Osteoblast (primary cell): ENCODE measurements around the gene RAB11FIP5. TPM values are rescaled to one million over a fixed set of nuclear protein-coding genes. Genes with fewer than 3 reads are reported as not detected.
"Not testable (repeated sequence)": the region's sequence is repeated elsewhere in the genome, so short reads cannot be mapped to it uniquely, and the experiment has no call there.

Experiments used
- DNase-seq: peaks from one replicate; pipeline ENCODE4 v3.0.0; 2011; ENCODE audit warnings: low spot score, mixed read lengths; ENCODE audit not compliant: insufficient read length; ENCODE audit errors: missing footprints
- H2AFZ ChIP-seq: 2 replicates; pipeline ENCODE4 v1.6.0; 2011; ENCODE audit warnings: mild to moderate bottlenecking, low read length
- H3K27ac ChIP-seq: 2 replicates; pipeline ENCODE4 v1.5.1; 2011; ENCODE audit warnings: mild to moderate bottlenecking, low read depth, low read length, moderate library complexity
- H3K27me3 ChIP-seq: 2 replicates; pipeline ENCODE4 v1.6.0; 2012; ENCODE audit warnings: mild to moderate bottlenecking, control low read depth, inconsistent platforms, low read length, moderate library complexity; ENCODE audit not compliant: insufficient read depth
- H3K36me3 ChIP-seq: 2 replicates; pipeline ENCODE4 v1.5.1; 2011; ENCODE audit warnings: mild to moderate bottlenecking, low read length, control low read depth, moderate library complexity; ENCODE audit not compliant: insufficient read depth
- H3K4me1 ChIP-seq: 2 replicates; pipeline ENCODE4 v1.5.1; 2011; ENCODE audit warnings: mild to moderate bottlenecking, low read length, control low read depth, moderate library complexity; ENCODE audit not compliant: insufficient read depth
- H3K4me2 ChIP-seq: 2 replicates; pipeline ENCODE4 v1.6.0; 2011; ENCODE audit warnings: mild to moderate bottlenecking, low read length; ENCODE audit not compliant: insufficient read depth
- H3K4me3 ChIP-seq: fragments of 200-600 bp; sonication (generic); 3 replicates; pipeline ENCODE4 v1.5.1; 2012; ENCODE audit warnings: mild to moderate bottlenecking, low read length, inconsistent platforms; ENCODE audit not compliant: insufficient read depth
- H3K79me2 ChIP-seq: 2 replicates; pipeline ENCODE4 v1.6.0; 2012; ENCODE audit warnings: mild to moderate bottlenecking, low read length, control low read depth, inconsistent platforms; ENCODE audit not compliant: insufficient read depth
- H3K9me3 ChIP-seq: 2 replicates; pipeline ENCODE4 v1.5.1; 2011; ENCODE audit warnings: low read depth, low read length, control low read depth
- H4K20me1 ChIP-seq: 2 replicates; pipeline ENCODE4 v1.6.0; 2012; ENCODE audit warnings: mild to moderate bottlenecking, low read length, control low read depth; ENCODE audit not compliant: insufficient read depth
- total RNA-seq: library from RNA; depleted of rRNA; stranded (reverse); fragments of >200 nt; gene quantifications from 2 replicates; pipeline ENCODE4 v1.2.3, GENCODE V29; 2012
- TF ChIP-seq, protein P1 (sequence below): IDR thresholded peaks from 2 replicates; pipeline ENCODE4 v1.5.1; 2011; ENCODE audit warnings: mild to moderate bottlenecking, low read depth, low read length, moderate library complexity; ENCODE audit errors: extremely low read depth

RAB11FIP5 gene
- total RNA-seq, 1 donor = 59.0 TPM

DNA sequence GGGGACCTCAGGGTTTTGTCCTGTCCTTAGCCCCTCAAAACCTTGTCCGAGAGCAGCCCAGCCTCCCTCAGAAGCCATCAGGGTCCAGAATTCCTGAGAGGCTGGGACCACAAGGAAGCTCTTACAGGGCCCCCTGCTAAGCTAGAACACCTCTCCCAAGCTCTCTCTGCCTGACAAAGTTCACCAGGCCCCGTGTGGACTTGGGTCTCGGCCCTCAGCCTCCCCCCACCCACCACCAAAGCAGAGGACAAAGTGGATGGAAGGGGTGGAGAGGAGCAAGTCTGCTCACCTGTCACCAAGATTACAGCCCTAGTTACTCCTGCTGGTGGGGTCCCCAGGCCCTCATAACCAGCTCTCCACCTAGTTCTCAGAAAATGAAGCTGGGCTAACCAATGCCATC lies 16.8 kb downstream of the RAB11FIP5 start:
- Histone ChIP-seq H2AFZ (no peak overlapping the region), H3K9me3 (no peaks in the 10 kb centered on the region), H3K4me3 (no peak overlapping the region), H3K4me1 (peaks cover 6% of the 10 kb centered on the region), H3K4me2 (no peak overlapping the region), H3K27me3 (no peaks in the 10 kb centered on the region), H3K27ac (no peak overlapping the region), H3K79me2 (peaks cover 98% of the 10 kb centered on the region), H3K36me3 (no peaks in the 10 kb centered on the region), H4K20me1 (peaks cover 87% of the 10 kb centered on the region)
- TF ChIP-seq, protein P1, sequence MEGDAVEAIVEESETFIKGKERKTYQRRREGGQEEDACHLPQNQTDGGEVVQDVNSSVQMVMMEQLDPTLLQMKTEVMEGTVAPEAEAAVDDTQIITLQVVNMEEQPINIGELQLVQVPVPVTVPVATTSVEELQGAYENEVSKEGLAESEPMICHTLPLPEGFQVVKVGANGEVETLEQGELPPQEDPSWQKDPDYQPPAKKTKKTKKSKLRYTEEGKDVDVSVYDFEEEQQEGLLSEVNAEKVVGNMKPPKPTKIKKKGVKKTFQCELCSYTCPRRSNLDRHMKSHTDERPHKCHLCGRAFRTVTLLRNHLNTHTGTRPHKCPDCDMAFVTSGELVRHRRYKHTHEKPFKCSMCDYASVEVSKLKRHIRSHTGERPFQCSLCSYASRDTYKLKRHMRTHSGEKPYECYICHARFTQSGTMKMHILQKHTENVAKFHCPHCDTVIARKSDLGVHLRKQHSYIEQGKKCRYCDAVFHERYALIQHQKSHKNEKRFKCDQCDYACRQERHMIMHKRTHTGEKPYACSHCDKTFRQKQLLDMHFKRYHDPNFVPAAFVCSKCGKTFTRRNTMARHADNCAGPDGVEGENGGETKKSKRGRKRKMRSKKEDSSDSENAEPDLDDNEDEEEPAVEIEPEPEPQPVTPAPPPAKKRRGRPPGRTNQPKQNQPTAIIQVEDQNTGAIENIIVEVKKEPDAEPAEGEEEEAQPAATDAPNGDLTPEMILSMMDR = no peak
- no peak for DNase-seq

- Histone ChIP-seq H3K4me1 (peaks cover 19% of the 10 kb centered on the region), H4K20me1 (peaks cover 82% of the 10 kb centered on the region)
Observed at GRCh38 chr2:73093601-73094218, 19.0 kb downstream of the RAB11FIP5 start.

DNA sequence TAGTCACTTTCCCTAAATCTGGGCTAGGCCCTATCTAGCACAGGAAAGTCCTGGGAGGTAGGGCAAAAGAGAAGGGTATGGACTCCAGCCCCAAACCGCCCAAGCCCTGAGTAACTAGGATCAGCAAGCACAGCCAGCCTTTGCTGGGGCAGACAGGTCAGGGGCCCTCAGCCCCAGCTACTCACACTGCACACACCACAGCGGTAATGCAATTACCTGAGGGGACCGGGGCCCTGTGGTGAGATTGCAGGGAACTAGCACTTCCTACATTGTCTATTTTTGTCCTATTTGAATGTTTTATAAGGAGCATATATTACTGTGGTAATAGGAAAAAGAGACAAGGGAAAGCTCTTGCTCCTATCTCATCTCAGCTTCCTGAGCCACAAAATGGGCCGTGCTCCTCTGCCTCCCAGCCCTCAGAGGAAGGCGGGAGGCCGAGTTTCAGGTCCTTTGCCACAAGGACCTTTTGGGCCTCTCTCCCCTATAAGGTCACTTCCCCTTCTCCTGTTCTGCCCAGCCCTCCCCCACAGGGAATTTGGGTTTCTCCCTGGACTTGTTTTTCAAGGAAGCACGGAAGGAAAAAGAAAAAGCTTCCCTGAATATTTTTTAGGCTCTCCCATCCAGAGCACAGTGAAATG lies 20.5 kb downstream of the RAB11FIP5 start:
- H3K4me2 ChIP-seq = no peak overlapping the region
- no peaks in the 10 kb centered on the region for H3K9me3 ChIP-seq
- peaks cover 13% of the 10 kb centered on the region for H3K4me1 ChIP-seq
- H3K4me3 ChIP-seq = no peak overlapping the region
- peaks cover 73% of the 10 kb centered on the region for H4K20me1 ChIP-seq
- no peak overlapping the region for H2AFZ ChIP-seq
- no peak overlapping the region for H3K27ac ChIP-seq
- peaks cover 14% of the 10 kb centered on the region for H3K36me3 ChIP-seq
- H3K27me3 ChIP-seq = no peaks in the 10 kb centered on the region
- TF ChIP-seq, protein P1 = no peak
- no peak for DNase-seq
- peaks cover 97% of the 10 kb centered on the region for H3K79me2 ChIP-seq

More at GRCh38 chr2:73093601-73094218, 19.0 kb downstream of the RAB11FIP5 start:
- H3K36me3 ChIP-seq, H3K4me2 ChIP-seq, H3K27ac ChIP-seq, H3K9me3 ChIP-seq, H2AFZ ChIP-seq, H3K4me3 ChIP-seq, DNase-seq, H3K27me3 ChIP-seq: not testable (repeated sequence)
- H3K79me2 ChIP-seq = peaks cover 97% of the 10 kb centered on the region

- Histone ChIP-seq H3K27ac (peak overlapping the region; percentile 23), H3K36me3 (peaks cover 20% of the 10 kb centered on the region), H3K9me3 (no peaks in the 10 kb centered on the region), H4K20me1 (peaks cover 73% of the 10 kb centered on the region), H3K79me2 (peaks cover 97% of the 10 kb centered on the region), H2AFZ (no peak overlapping the region), H3K4me3 (no peak overlapping the region), H3K27me3 (no peaks in the 10 kb centered on the region), H3K4me1 (peaks cover 13% of the 10 kb centered on the region), H3K4me2 (no peak overlapping the region)
- TF ChIP-seq, protein P1 = no peak
- no peak for DNase-seq
Observed at GRCh38 chr2:73091696-73092095, 21.1 kb downstream of the RAB11FIP5 start.
